ENCODE measurements around the gene DDIAS.

DNA sequence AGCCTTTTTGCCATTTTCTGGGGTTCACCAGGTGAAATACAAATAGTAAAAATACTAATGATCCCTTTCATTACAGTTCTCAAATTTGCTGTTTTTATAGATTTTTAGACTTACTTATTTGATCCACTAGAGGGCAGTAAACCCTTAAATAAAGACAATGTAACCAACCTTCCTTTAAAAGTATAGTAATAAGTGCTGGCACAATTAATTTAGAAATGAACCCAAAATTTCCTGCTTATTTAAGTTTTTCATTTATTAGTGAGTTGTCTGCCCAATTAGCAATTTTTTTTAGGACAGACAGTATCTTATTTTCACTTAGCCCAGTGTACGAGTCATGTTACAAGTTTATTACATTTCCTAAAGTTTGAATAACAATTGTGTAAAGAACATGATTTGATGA lies 4.7 kb downstream of the DDIAS start:
- TF ChIP-seq, protein P1, sequence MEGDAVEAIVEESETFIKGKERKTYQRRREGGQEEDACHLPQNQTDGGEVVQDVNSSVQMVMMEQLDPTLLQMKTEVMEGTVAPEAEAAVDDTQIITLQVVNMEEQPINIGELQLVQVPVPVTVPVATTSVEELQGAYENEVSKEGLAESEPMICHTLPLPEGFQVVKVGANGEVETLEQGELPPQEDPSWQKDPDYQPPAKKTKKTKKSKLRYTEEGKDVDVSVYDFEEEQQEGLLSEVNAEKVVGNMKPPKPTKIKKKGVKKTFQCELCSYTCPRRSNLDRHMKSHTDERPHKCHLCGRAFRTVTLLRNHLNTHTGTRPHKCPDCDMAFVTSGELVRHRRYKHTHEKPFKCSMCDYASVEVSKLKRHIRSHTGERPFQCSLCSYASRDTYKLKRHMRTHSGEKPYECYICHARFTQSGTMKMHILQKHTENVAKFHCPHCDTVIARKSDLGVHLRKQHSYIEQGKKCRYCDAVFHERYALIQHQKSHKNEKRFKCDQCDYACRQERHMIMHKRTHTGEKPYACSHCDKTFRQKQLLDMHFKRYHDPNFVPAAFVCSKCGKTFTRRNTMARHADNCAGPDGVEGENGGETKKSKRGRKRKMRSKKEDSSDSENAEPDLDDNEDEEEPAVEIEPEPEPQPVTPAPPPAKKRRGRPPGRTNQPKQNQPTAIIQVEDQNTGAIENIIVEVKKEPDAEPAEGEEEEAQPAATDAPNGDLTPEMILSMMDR (IDR thresholded peaks at IDR 0.05), result peak; percentile 40 to 64 (median 60)
- TF ChIP-seq POLR2A (IDR thresholded peaks at IDR 0.05), result no peak

All from breast epithelium (tissue), 3 donors.